IMR-90 (cell line): ENCODE data around the gene RRP8. TPM values are rescaled to one million over a fixed set of nuclear protein-coding genes. Genes with fewer than 3 reads are reported as not detected.

Experiments used
- ATAC-seq: fragments of 200-7000 bp; cut with Tn5 transposase; 2 replicates; pipeline ENCODE4 v1.9.1; 2020; ENCODE audit warnings: low read depth, mild to moderate bottlenecking, moderate library complexity
- BruUV-seq: library from RNA; stranded (reverse); fragments of 400-500 nt; replicated peaks from 2 replicates; lab custom pipeline; 2021; lab: Mats Ljungman, UMichigan
- CTCF ChIA-PET: fragments of 300-600 bp; formaldehyde crosslinking; extraction: SDS; loops from one replicate; lab custom pipeline; 2021; ENCODE audit warnings: antibody characterized with exemption; lab: Yijun Ruan, JAX
- POLR2A ChIA-PET: fragments of 300-600 bp; sonication (Branson Sonifier 250); formaldehyde crosslinking; loops from one replicate; lab custom pipeline; 2022; ENCODE audit warnings: antibody characterized with exemption; ENCODE audit not compliant: unreplicated experiment; lab: Charles Lee
- DNase-seq: peaks from one replicate; pipeline ENCODE4 v3.0.0; 2013
- H2AFZ ChIP-seq: replicated peaks from 2 replicates; pipeline ENCODE3; 2013; ENCODE audit warnings: low read length, mild to moderate bottlenecking; ENCODE audit not compliant: poor library complexity
- H2AK5ac ChIP-seq: 2 replicates; pipeline ENCODE4 v1.6.1; 2013; ENCODE audit warnings: low read depth, low read length, inconsistent platforms
- H2AK9ac ChIP-seq: replicated peaks from 2 replicates; pipeline ENCODE3; 2013; ENCODE audit warnings: mild to moderate bottlenecking, low read depth, low read length, moderate library complexity; ENCODE audit not compliant: poor library complexity
- H2BK120ac ChIP-seq: 2 replicates; pipeline ENCODE4 v1.6.1; 2013; ENCODE audit warnings: low read depth, low read length, inconsistent platforms
- H2BK15ac ChIP-seq: 3 replicates; pipeline ENCODE4 v1.6.1; 2013; ENCODE audit warnings: low read depth, low read length, inconsistent platforms
- H2BK20ac ChIP-seq: 2 replicates; pipeline ENCODE4 v1.6.1; 2013; ENCODE audit warnings: low read depth, mild to moderate bottlenecking, inconsistent platforms, low read length, moderate library complexity
- H2BK5ac ChIP-seq: 2 replicates; pipeline ENCODE4 v1.6.1; 2013; ENCODE audit warnings: mild to moderate bottlenecking, low read depth, low read length, inconsistent platforms; ENCODE audit not compliant: poor library complexity, severe bottlenecking
- H3K14ac ChIP-seq: replicated peaks from 2 replicates; pipeline ENCODE4 v1.6.1; 2013; ENCODE audit warnings: low read depth, low read length, inconsistent platforms
- H3K18ac ChIP-seq: 2 replicates; pipeline ENCODE4 v1.6.1; 2013; ENCODE audit warnings: low read depth, low read length, control low read depth
- H3K23ac ChIP-seq: 2 replicates; pipeline ENCODE4 v1.6.1; 2013; ENCODE audit warnings: low read depth, low read length, inconsistent platforms
- H3K27ac ChIP-seq: 2 replicates; pipeline ENCODE4 v1.5.1; 2013; ENCODE audit warnings: mild to moderate bottlenecking, control low read depth, low read length; ENCODE audit not compliant: insufficient read depth
- H3K27me3 ChIP-seq: 2 replicates; pipeline ENCODE4 v1.6.1; 2013; ENCODE audit warnings: low read length; ENCODE audit not compliant: control insufficient read depth, insufficient read depth
- H3K36me3 ChIP-seq: 2 replicates; pipeline ENCODE4 v1.6.1; 2013; ENCODE audit warnings: low read length, mixed read lengths; ENCODE audit not compliant: control insufficient read depth, insufficient read depth
- H3K4ac ChIP-seq: 2 replicates; pipeline ENCODE4 v1.6.1; 2013; ENCODE audit warnings: low read depth, low read length, inconsistent platforms
- H3K4me1 ChIP-seq: 2 replicates; pipeline ENCODE4 v1.6.1; 2013; ENCODE audit warnings: low read length, mixed read lengths; ENCODE audit not compliant: control insufficient read depth, insufficient read depth
- H3K4me2 ChIP-seq: 2 replicates; pipeline ENCODE4 v1.6.1; 2013; ENCODE audit warnings: low read depth, mild to moderate bottlenecking, control low read depth, low read length, moderate library complexity
- H3K4me3 ChIP-seq: 2 replicates; pipeline ENCODE4 v1.5.1; 2013; ENCODE audit warnings: low read depth, mild to moderate bottlenecking, control low read depth, low read length, moderate library complexity; ENCODE audit not compliant: insufficient read depth
- H3K56ac ChIP-seq: 2 replicates; pipeline ENCODE4 v1.6.1; 2013; ENCODE audit warnings: low read length, inconsistent platforms; ENCODE audit not compliant: insufficient read depth; ENCODE audit errors: extremely low read depth
- H3K79me1 ChIP-seq, 2 experiments: 2 replicates each; pipeline ENCODE4 v1.6.1; 2013; ENCODE audit warnings: low read length in 2 of 2, inconsistent platforms in 1 of 2, low read depth in 1 of 2
- H3K9ac ChIP-seq: 2 replicates; pipeline ENCODE4 v1.6.1; 2013; ENCODE audit warnings: low read depth, low read length, control low read depth
- H3K9me1 ChIP-seq: 2 replicates; pipeline ENCODE4 v1.6.1; 2013; ENCODE audit warnings: low read length, inconsistent platforms; ENCODE audit not compliant: insufficient read depth
- H3K9me3 ChIP-seq: 2 replicates; pipeline ENCODE4 v1.6.1; 2013; ENCODE audit warnings: low read length; ENCODE audit not compliant: control insufficient read depth, insufficient read depth
- H4K20me1 ChIP-seq: 2 replicates; pipeline ENCODE4 v1.6.1; 2013; ENCODE audit warnings: low read length, inconsistent platforms; ENCODE audit not compliant: insufficient read depth
- H4K5ac ChIP-seq: 2 replicates; pipeline ENCODE4 v1.6.1; 2013; ENCODE audit warnings: mild to moderate bottlenecking, low read depth, low read length, control low read depth
- H4K8ac ChIP-seq, 2 experiments: 2 replicates each; pipeline ENCODE4 v1.6.1; 2013; ENCODE audit warnings: low read depth in 2 of 2, low read length in 2 of 2, control low read depth in 1 of 2, inconsistent platforms in 1 of 2
- H4K91ac ChIP-seq: 2 replicates; pipeline ENCODE4 v1.6.1; 2013; ENCODE audit warnings: low read depth, low read length, inconsistent platforms; ENCODE audit not compliant: insufficient read depth
- BHLHE40 ChIP-seq: fragments of 150-350 bp; IDR thresholded peaks from 2 replicates; pipeline ENCODE4 v1.6.1; 2016; ENCODE audit warnings: mild to moderate bottlenecking, low read depth, low read length
- CEBPB ChIP-seq: IDR thresholded peaks from 2 replicates; pipeline ENCODE4 v1.6.1; 2012; ENCODE audit warnings: low read depth, low read length, improper control_type of control experiment
- CHD1 ChIP-seq: IDR thresholded peaks from 2 replicates; pipeline ENCODE4 v1.6.1; 2012; ENCODE audit warnings: low read depth, low read length, improper control_type of control experiment
- FOS ChIP-seq: fragments of 150-350 bp; IDR thresholded peaks from 2 replicates; pipeline ENCODE4 v1.6.1; 2016; ENCODE audit warnings: low read depth, low read length
- RAD21 ChIP-seq: IDR thresholded peaks from 2 replicates; pipeline ENCODE4 v1.6.1; 2012; ENCODE audit warnings: low read length, improper control_type of control experiment
- SMC3 ChIP-seq: fragments of 150-350 bp; IDR thresholded peaks from 2 replicates; pipeline ENCODE4 v1.6.1; 2016; ENCODE audit warnings: low read depth, mild to moderate bottlenecking, antibody characterized with exemption, low read length, moderate library complexity
- WGBS, 2 experiments: methylation state at CpG; one replicate each; pipeline versions ENCODE4 v1.1.5 to v1.1.7; 2013; ENCODE audit warnings: missing lambda C conversion rate in 2 of 2; ENCODE audit not compliant: insufficient read length in 1 of 2; ENCODE audit errors: extremely low coverage in 2 of 2; 5-methylcytosine and 5-hydroxymethylcytosine counted together
- dilution Hi-C: fragments of 300-500 bp; cut with HindIII; formaldehyde crosslinking; loops from one replicate; pipeline ENCODE4 v1.14.3; 2018; ENCODE audit warnings: low sequenced_read_pairs; ENCODE audit not compliant: unreplicated experiment
- in situ Hi-C: fragments of 300-500 bp; cut with MboI; formaldehyde crosslinking; loops from 3 replicates; pipeline ENCODE4 v1.14.3; 2019; ENCODE audit warnings: low sequenced_read_pairs, inconsistent platforms, mixed read lengths
- intact Hi-C: fragments of 100-400 bp; cut with micrococcal nuclease; formaldehyde crosslinking; loops from 2 replicates; pipeline ENCODE4 v1.10.0; 2022
- polyA plus RNA-seq, 3 experiments: library from polyadenylated mRNA; depleted of rRNA; stranded (reverse); fragments of >200 nt; gene quantifications; 2 replicates each; pipeline ENCODE4 v1.2.3, GENCODE V29; 2012; ENCODE audit warnings: low replicate concordance in 1 of 3
- total RNA-seq: library from RNA; depleted of rRNA; stranded (reverse); fragments of >200 nt; gene quantifications from 2 replicates; pipeline ENCODE4 v1.2.3, GENCODE V29; 2012

Gene RRP8
- total and polyA plus RNA-seq, 2 of the 4 experiments (the other 2 are of a cell fraction), result 10.8 to 11.5 TPM

- ChIA-PET POLR2A (interaction anchor here (1.0 kb wide), 1 partner anchor 10 kb away, joined by 3 read pairs; no protein-coding TSS in a partner anchor), CTCF (interaction anchor here (2.0 kb wide), 1 partner anchor 63 kb away, joined by 6 read pairs; no protein-coding TSS in a partner anchor)
- ATAC-seq (no peak), DNase-seq (no peak)
- BruUV-seq, result no TSS peak
- Histone ChIP-seq H4K91ac (no peak overlapping the region), H2BK5ac (no peak overlapping the region), H3K4ac (no peak overlapping the region), H3K4me2 (no peak overlapping the region), H4K20me1 (no peaks in the 10 kb centered on the region), H2BK20ac (no peak overlapping the region), H2AK9ac (no peak overlapping the region), H3K56ac (no peak overlapping the region), H3K23ac (no peak overlapping the region), H2AK5ac (no peak overlapping the region), H4K5ac (no peak overlapping the region), H3K27ac (no peak overlapping the region), H3K9me1 (0 out of 2 replicates have a peak, but pooled peaks cover 4% of the 10 kb centered on the region), H2AFZ (no peak overlapping the region), H2BK15ac (no peak overlapping the region), H3K27me3 (no peaks in the 10 kb centered on the region), H3K9me3 (no peaks in the 10 kb centered on the region), H4K8ac (no peak overlapping the region), H3K14ac (no peak overlapping the region), H3K36me3 (peaks cover 33% of the 10 kb centered on the region), H3K9ac (no peak overlapping the region), H2BK120ac (no peak overlapping the region), H3K18ac (no peak overlapping the region), H3K4me1 (no peaks in the 10 kb centered on the region), H3K79me1 (peaks cover 21 to 46% of the 10 kb centered on the region in 2 experiments), H3K4me3 (no peak overlapping the region)
- TF ChIP-seq BHLHE40 (no peak), SMC3 (no peak), CHD1 (no peak), FOS (no peak), RAD21 (no peak), CEBPB (no peak)
- in situ Hi-C loops (no loop called here), dilution Hi-C loops (no loop called here), intact Hi-C loops (loop anchor here (5.0 kb wide), 1 partner anchor 52 kb away; no protein-coding TSS in a partner anchor)
- WGBS, 2 experiments, result 100% methylated on average over 1 of the region's 3 CpGs; no CpG with 5 or more reads in 1 of the 2 experiments
Observed at GRCh38 chr11:6594142-6594768, 9.2 kb downstream of the RRP8 start.
